H9 (cell line): ENCODE results near the gene ARFGEF3. TPM values are rescaled to one million over a fixed set of nuclear protein-coding genes. Genes with fewer than 3 reads are reported as not detected.

Experiments used
- DNase-seq: peaks from one replicate; pipeline ENCODE4 v3.0.0-alpha.2; 2017
- H2AFZ ChIP-seq: one replicate; pipeline ENCODE4 v1.6.1; 2013; ENCODE audit warnings: mild to moderate bottlenecking, low read length, control low read depth, moderate library complexity
- H2AK5ac ChIP-seq: 2 replicates; pipeline ENCODE4 v1.6.1; 2013; ENCODE audit warnings: low read length, control low read depth, mixed read lengths; ENCODE audit not compliant: insufficient read length
- H2BK120ac ChIP-seq: one replicate; pipeline ENCODE4 v1.6.1; 2013; ENCODE audit warnings: low read depth, mild to moderate bottlenecking, low read length, control low read depth, inconsistent platforms; ENCODE audit not compliant: poor library complexity, severe bottlenecking
- H2BK12ac ChIP-seq: 2 replicates; pipeline ENCODE4 v1.6.1; 2013; ENCODE audit warnings: low read length, control low read depth, mixed read lengths, low read depth; ENCODE audit not compliant: insufficient read length
- H2BK15ac ChIP-seq: 2 replicates; pipeline ENCODE4 v1.6.1; 2013; ENCODE audit warnings: low read depth, low read length, control low read depth
- H2BK20ac ChIP-seq: one replicate; pipeline ENCODE4 v1.6.1; 2013; ENCODE audit warnings: low read depth, mild to moderate bottlenecking, low read length, control low read depth, inconsistent platforms; ENCODE audit not compliant: poor library complexity, severe bottlenecking
- H2BK5ac ChIP-seq: 2 replicates; pipeline ENCODE4 v1.6.1; 2013; ENCODE audit warnings: low read length, control low read depth, mixed read lengths; ENCODE audit not compliant: insufficient read length
- H3K14ac ChIP-seq: 2 replicates; pipeline ENCODE4 v1.6.1; 2013; ENCODE audit warnings: low read length, control low read depth; ENCODE audit not compliant: insufficient read depth
- H3K18ac ChIP-seq: 2 replicates; pipeline ENCODE4 v1.6.1; 2013; ENCODE audit warnings: low read depth, mild to moderate bottlenecking, mixed read lengths, low read length, control low read depth; ENCODE audit not compliant: insufficient read length
- H3K23ac ChIP-seq: 2 replicates; pipeline ENCODE4 v1.6.1; 2013; ENCODE audit warnings: low read length, control low read depth, mixed read lengths, low read depth; ENCODE audit not compliant: insufficient read length
- H3K23me2 ChIP-seq: 2 replicates; pipeline ENCODE4 v1.6.1; 2013; ENCODE audit warnings: low read depth, mild to moderate bottlenecking, mixed read lengths, low read length, control low read depth; ENCODE audit not compliant: insufficient read length, poor library complexity, severe bottlenecking
- H3K27ac ChIP-seq: 2 replicates; pipeline ENCODE4 v1.5.1; 2013; ENCODE audit warnings: low read length, control low read depth, mixed read lengths, low read depth; ENCODE audit not compliant: insufficient read length
- H3K27me3 ChIP-seq: 2 replicates; pipeline ENCODE4 v1.6.1; 2013; ENCODE audit warnings: low read length, control low read depth, inconsistent platforms; ENCODE audit not compliant: insufficient read depth
- H3K4ac ChIP-seq: 2 replicates; pipeline ENCODE4 v1.6.1; 2013; ENCODE audit warnings: low read depth, mild to moderate bottlenecking, control low read depth, inconsistent platforms, low read length, moderate library complexity
- H3K4me1 ChIP-seq: 2 replicates; pipeline ENCODE4 v1.6.1; 2013; ENCODE audit warnings: low read length, control low read depth, inconsistent platforms; ENCODE audit not compliant: insufficient read depth
- H3K4me2 ChIP-seq: 2 replicates; pipeline ENCODE4 v1.6.1; 2013; ENCODE audit warnings: low read length, control low read depth, mixed read lengths; ENCODE audit not compliant: insufficient read length, insufficient read depth
- H3K56ac ChIP-seq: 2 replicates; pipeline ENCODE4 v1.6.1; 2013; ENCODE audit warnings: low read depth, mild to moderate bottlenecking, mixed read lengths, low read length, control low read depth; ENCODE audit not compliant: insufficient read length
- H3K79me1 ChIP-seq: 2 replicates; pipeline ENCODE4 v1.6.1; 2013; ENCODE audit warnings: low read depth, mild to moderate bottlenecking, moderate library complexity, low read length, control low read depth, inconsistent platforms; ENCODE audit not compliant: insufficient read depth, poor library complexity, severe bottlenecking
- H3K79me2 ChIP-seq: 2 replicates; pipeline ENCODE4 v1.6.1; 2013; ENCODE audit warnings: low read length, control low read depth, inconsistent platforms; ENCODE audit not compliant: insufficient read depth
- H3K9ac ChIP-seq: 2 replicates; pipeline ENCODE4 v1.6.1; 2013; ENCODE audit warnings: low read length, control low read depth, mixed read lengths; ENCODE audit not compliant: insufficient read length; ENCODE audit errors: extremely low read depth
- H3K9me3 ChIP-seq: one replicate; pipeline ENCODE4 v1.6.1; 2013; ENCODE audit warnings: low read depth, low read length, inconsistent platforms; ENCODE audit not compliant: control insufficient read depth
- H3T11ph ChIP-seq: one replicate; pipeline ENCODE4 v1.6.1; 2013; ENCODE audit warnings: mild to moderate bottlenecking, low read length, control low read depth, inconsistent platforms
- H4K20me1 ChIP-seq: one replicate; pipeline ENCODE4 v1.6.1; 2013; ENCODE audit not compliant: control insufficient read depth, insufficient read length, insufficient read depth
- H4K5ac ChIP-seq: 2 replicates; pipeline ENCODE4 v1.6.1; 2013; ENCODE audit warnings: low read depth, mild to moderate bottlenecking, mixed read lengths, low read length, control low read depth; ENCODE audit not compliant: insufficient read length
- H4K8ac ChIP-seq: replicated peaks from 2 replicates; pipeline ENCODE4 v1.6.1; 2013; ENCODE audit warnings: low read length, control low read depth, mixed read lengths, low read depth; ENCODE audit not compliant: insufficient read length
- H4K91ac ChIP-seq: 2 replicates; pipeline ENCODE4 v1.6.1; 2013; ENCODE audit warnings: low read depth, mild to moderate bottlenecking, moderate library complexity, mixed read lengths, low read length, control low read depth; ENCODE audit not compliant: insufficient read length
- H3K27ac Mint-ChIP-seq, 3 experiments: 2 replicates in 2 of 3; 3 replicates in 1 of 3; pipeline ENCODE4 v1.8.0; 2020 to 2021; ENCODE audit warnings: mixed read lengths in 3 of 3, mild to moderate bottlenecking in 1 of 3, moderate library complexity in 1 of 3
- H3K27me3 Mint-ChIP-seq: 2 replicates; pipeline ENCODE4 v1.8.0; 2021; ENCODE audit warnings: low read depth, mild to moderate bottlenecking, moderate library complexity, mixed read lengths
- H3K36me3 Mint-ChIP-seq, 3 experiments: 2 replicates in 2 of 3; 3 replicates in 1 of 3; pipeline ENCODE4 v1.8.0; 2020 to 2021; ENCODE audit warnings: low read depth in 3 of 3, mixed read lengths in 3 of 3; ENCODE audit not compliant: insufficient read depth in 1 of 3
- H3K4me1 Mint-ChIP-seq, 2 experiments: 2 replicates each; pipeline ENCODE4 v1.8.0; 2020; ENCODE audit warnings: mixed read lengths in 2 of 2
- H3K4me3 Mint-ChIP-seq, 2 experiments: 2 replicates in 1 of 2; 3 replicates in 1 of 2; pipeline ENCODE4 v1.8.0; 2020 to 2021; ENCODE audit warnings: mild to moderate bottlenecking in 2 of 2, mixed read lengths in 2 of 2, moderate library complexity in 1 of 2
- H3K9me3 Mint-ChIP-seq, 2 experiments: 2 replicates in 1 of 2; 3 replicates in 1 of 2; pipeline ENCODE4 v1.8.0; 2020; ENCODE audit warnings: mild to moderate bottlenecking in 2 of 2, mixed read lengths in 2 of 2, moderate library complexity in 1 of 2
- WGBS: extraction: QIAGEN DNeasy Blood & Tissue Kit; methylation state at CpG from one replicate; pipeline ENCODE4 v1.1.7; 2013; ENCODE audit warnings: missing lambda C conversion rate, low lambda C conversion rate, mixed read lengths; ENCODE audit not compliant: insufficient read length; ENCODE audit errors: extremely low coverage; 5-methylcytosine and 5-hydroxymethylcytosine counted together
- total RNA-seq: library from RNA; stranded (reverse); gene quantifications from 2 replicates; pipeline ENCODE4 v1.2.1, GENCODE V29; 2021
- TF ChIP-seq, protein P1 (sequence below): fragments of 200-600 bp; sonication (generic); conservative IDR thresholded peaks from 3 replicates; pipeline ENCODE4 v1.8.0; 2021; ENCODE audit warnings: antibody characterized with exemption, mild to moderate bottlenecking

Gene ARFGEF3
- total RNA-seq, 1 experiment from 2014 or later: 13.7 TPM

- Histone ChIP-seq H4K20me1 (no peaks in the 10 kb centered on the region), H4K8ac (no peak overlapping the region), H3K18ac (no peak overlapping the region), H3K27ac (no peak overlapping the region), H4K5ac (no peak overlapping the region), H2BK15ac (no peak overlapping the region), H2AFZ (no peak overlapping the region), H3K56ac (no peak overlapping the region), H3K4me1 (no peaks in the 10 kb centered on the region), H2BK120ac (no peak overlapping the region), H3K23me2 (no peaks in the 10 kb centered on the region), H4K91ac (no peak overlapping the region), H2AK5ac (no peak overlapping the region), H3K27me3 (no peaks in the 10 kb centered on the region), H3K9me3 (no peaks in the 10 kb centered on the region), H3T11ph (no peak overlapping the region), H3K4me2 (no peak overlapping the region), H3K79me1 (no peaks in the 10 kb centered on the region), H3K79me2 (no peaks in the 10 kb centered on the region), H2BK5ac (no peak overlapping the region), H3K23ac (no peak overlapping the region), H3K14ac (no peak overlapping the region), H2BK20ac (no peak overlapping the region), H2BK12ac (no peak overlapping the region), H3K4ac (no peak overlapping the region), H3K9ac (no peak overlapping the region)
- H3K4me3 Mint-ChIP-seq: no peak overlapping the region
- no CpG with 5 or more reads among the region's 3 CpGs for WGBS
- TF ChIP-seq, protein P1, sequence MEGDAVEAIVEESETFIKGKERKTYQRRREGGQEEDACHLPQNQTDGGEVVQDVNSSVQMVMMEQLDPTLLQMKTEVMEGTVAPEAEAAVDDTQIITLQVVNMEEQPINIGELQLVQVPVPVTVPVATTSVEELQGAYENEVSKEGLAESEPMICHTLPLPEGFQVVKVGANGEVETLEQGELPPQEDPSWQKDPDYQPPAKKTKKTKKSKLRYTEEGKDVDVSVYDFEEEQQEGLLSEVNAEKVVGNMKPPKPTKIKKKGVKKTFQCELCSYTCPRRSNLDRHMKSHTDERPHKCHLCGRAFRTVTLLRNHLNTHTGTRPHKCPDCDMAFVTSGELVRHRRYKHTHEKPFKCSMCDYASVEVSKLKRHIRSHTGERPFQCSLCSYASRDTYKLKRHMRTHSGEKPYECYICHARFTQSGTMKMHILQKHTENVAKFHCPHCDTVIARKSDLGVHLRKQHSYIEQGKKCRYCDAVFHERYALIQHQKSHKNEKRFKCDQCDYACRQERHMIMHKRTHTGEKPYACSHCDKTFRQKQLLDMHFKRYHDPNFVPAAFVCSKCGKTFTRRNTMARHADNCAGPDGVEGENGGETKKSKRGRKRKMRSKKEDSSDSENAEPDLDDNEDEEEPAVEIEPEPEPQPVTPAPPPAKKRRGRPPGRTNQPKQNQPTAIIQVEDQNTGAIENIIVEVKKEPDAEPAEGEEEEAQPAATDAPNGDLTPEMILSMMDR: no peak
- peaks cover 0 to 5% of the 10 kb centered on the region in 2 experiments; a peak in 1 of 4 replicates for H3K4me1 Mint-ChIP-seq
- peaks cover 0 to 7% (median 0%) of the 10 kb centered on the region in 3 experiments; a peak in 1 of 7 replicates for H3K36me3 Mint-ChIP-seq
- no peak overlapping the region for H3K27ac Mint-ChIP-seq
- DNase-seq: no peak
- no peaks in the 10 kb centered on the region; the same call in 1 of the 2 replicates for H3K27me3 Mint-ChIP-seq
- peaks cover 6 to 10% of the 10 kb centered on the region in 2 experiments; a peak in 4 of 5 replicates for H3K9me3 Mint-ChIP-seq
Observed at GRCh38 chr6:138128096-138128495, 33.6 kb upstream of the ARFGEF3 start.
